Measurements from ENCODE around the gene TSPAN10. TPM values are rescaled to one million over a fixed set of nuclear protein-coding genes. Genes with fewer than 3 reads are reported as not detected.

TSPAN10 gene
- total RNA-seq, 1 donor from 2014 or later: 4.0 TPM

- Mint-ChIP-seq H3K9me3 (ENCODE audit: low read depth) (no peaks in the 10 kb centered on the region), H3K4me1 (ENCODE audit: low read depth) (peaks cover 18% of the 10 kb centered on the region), H3K27me3 (no peaks in the 10 kb centered on the region), H3K27ac (peak overlapping the region; percentile 96), H3K4me3 (ENCODE audit: low read depth) (peak overlapping the region; percentile 96), H3K36me3 (ENCODE audit: insufficient read depth) (peaks cover 6% of the 10 kb centered on the region)
- TF ChIP-seq CTCF (IDR thresholded peaks at IDR 0.05; ENCODE audit: unreplicated experiment): no peak
- no peak for DNase-seq (ENCODE audit: low spot score, unreplicated experiment)
These were observed 29.0 kb downstream of the TSPAN10 start for GRCh38 chr17:81666092-81666341.

- H3K27me3 Mint-ChIP-seq: no peaks in the 10 kb centered on the region
These were observed 29.6 kb downstream of the TSPAN10 start, which contains the start of the genes CCDC137 and OXLD1 for GRCh38 chr17:81666342-81667191. Gene CCDC137 (plus strand): TSS chr17:81666737. CDS start chr17:81666767, 30 bp downstream. Gene OXLD1 (minus strand): TSS chr17:81666605. CDS start chr17:81666577, 28 bp downstream.

GRCh38 chr17:81667754-81668153, 30.8 kb downstream of the TSPAN10 start:
- no peak for DNase-seq (ENCODE audit: low spot score, unreplicated experiment)
- peak overlapping the region; percentile 20 for H3K27ac Mint-ChIP-seq
- H3K36me3 Mint-ChIP-seq (ENCODE audit: insufficient read depth): peaks cover 10% of the 10 kb centered on the region
- no peaks in the 10 kb centered on the region for H3K27me3 Mint-ChIP-seq
- H3K9me3 Mint-ChIP-seq (ENCODE audit: low read depth): no peaks in the 10 kb centered on the region
- TF ChIP-seq CTCF (IDR thresholded peaks at IDR 0.05; ENCODE audit: unreplicated experiment): no peak
- peak overlapping the region; percentile 96 for H3K4me3 Mint-ChIP-seq (ENCODE audit: low read depth)
- H3K4me1 Mint-ChIP-seq (ENCODE audit: low read depth): peaks cover 18% of the 10 kb centered on the region

More at GRCh38 chr17:81666342-81667191, 29.6 kb downstream of the TSPAN10 start, which contains the start of the genes CCDC137 and OXLD1:
- peak within 1 kb of the TSS; percentile 96 for H3K27ac Mint-ChIP-seq
- no peak for TF ChIP-seq CTCF (IDR thresholded peaks at IDR 0.05; ENCODE audit: unreplicated experiment)
- peaks cover 8% of the 10 kb centered on the region for H3K36me3 Mint-ChIP-seq (ENCODE audit: insufficient read depth)
- H3K4me3 Mint-ChIP-seq (ENCODE audit: low read depth): peak within 1 kb of the TSS; percentile 96
- H3K4me1 Mint-ChIP-seq (ENCODE audit: low read depth): peaks cover 18% of the 10 kb centered on the region
- peak; percentile 90 for DNase-seq (ENCODE audit: low spot score, unreplicated experiment)
- H3K9me3 Mint-ChIP-seq (ENCODE audit: low read depth): no peaks in the 10 kb centered on the region

- DNase-seq (ENCODE audit: low spot score, unreplicated experiment): no peak
- Mint-ChIP-seq H3K27ac (no peak overlapping the region), H3K9me3 (ENCODE audit: low read depth) (no peaks in the 10 kb centered on the region), H3K27me3 (no peaks in the 10 kb centered on the region), H3K4me1 (ENCODE audit: low read depth) (peaks cover 10% of the 10 kb centered on the region), H3K36me3 (ENCODE audit: insufficient read depth) (peaks cover 14% of the 10 kb centered on the region), H3K4me3 (ENCODE audit: low read depth) (no peak overlapping the region)
- no peak for TF ChIP-seq CTCF (IDR thresholded peaks at IDR 0.05; ENCODE audit: unreplicated experiment)
These were observed 35.5 kb downstream of the TSPAN10 start for GRCh38 chr17:81672504-81672903.

- TF ChIP-seq CTCF (IDR thresholded peaks at IDR 0.05; ENCODE audit: unreplicated experiment): no peak
- no peak for DNase-seq (ENCODE audit: low spot score, unreplicated experiment)
- Mint-ChIP-seq H3K36me3 (ENCODE audit: insufficient read depth) (peaks cover 9% of the 10 kb centered on the region), H3K4me3 (ENCODE audit: low read depth) (no peak overlapping the region), H3K4me1 (ENCODE audit: low read depth) (peaks cover 6% of the 10 kb centered on the region), H3K27me3 (no peaks in the 10 kb centered on the region), H3K27ac (no peak overlapping the region), H3K9me3 (ENCODE audit: low read depth) (no peaks in the 10 kb centered on the region)
These were observed 36.0 kb downstream of the TSPAN10 start for GRCh38 chr17:81672954-81673353.
